ENCODE results near the gene SUCLA2. TPM values are rescaled to one million over a fixed set of nuclear protein-coding genes. Genes with fewer than 3 reads are reported as not detected.
A peak's percentile ranks its signal among the peaks of the same experiment; 100 is the strongest.

The SUCLA2 gene
- total and polyA plus RNA-seq, 2 donors (not counting 3 experiments of a cell fraction or from before 2014, with no cell fraction given): 13.6 to 37.0 TPM

GRCh38 chr13:48043789-48044503, 42.9 kb upstream of the SUCLA2 start:
- Histone ChIP-seq H3K4me1 (ENCODE audit: control insufficient read depth, extremely low read depth, insufficient read depth, low read length) (peaks cover 13% of the 10 kb centered on the region), H3K79me2 (ENCODE audit: control insufficient read depth, insufficient read depth, low read length) (peaks cover 1% of the 10 kb centered on the region), H3K9ac (replicated peaks; ENCODE audit: extremely low read depth, insufficient read depth, low read length) (no peak overlapping the region), H3K27me3 (ENCODE audit: control insufficient read depth in 2 of 2, insufficient read depth in 2 of 2, low read length in 2 of 2) (no peaks in the 10 kb centered on the region), H3K36me3 (ENCODE audit: control insufficient read depth in 2 of 2, extremely low read depth in 1 of 2, insufficient read depth in 2 of 2, low read length in 2 of 2) (peaks cover 2 to 3% of the 10 kb centered on the region in 2 experiments), H4K20me1 (replicated peaks; ENCODE audit: control insufficient read depth, extremely low read depth, insufficient read depth, low read length) (no peaks in the 10 kb centered on the region), H3K4me2 (ENCODE audit: insufficient read depth, low read length) (peak overlapping the region; percentile 62), H3K27ac (ENCODE audit: insufficient read depth, low read depth, low read length) (peak overlapping the region; percentile 21), H3K9me1 (replicated peaks; ENCODE audit: control insufficient read depth, extremely low read depth, insufficient read depth, low read length) (no peaks in the 10 kb centered on the region), H3K4me3 (replicated peaks in 1 of 3; ENCODE audit: insufficient read depth in 1 of 3, low read depth in 1 of 3, low read length in 3 of 3) (peak overlapping the region in 1 of 3 experiments; percentile 12), H3K9me3 (replicated peaks; ENCODE audit: control insufficient read depth, insufficient read depth, low read length) (no peaks in the 10 kb centered on the region), H2AFZ (ENCODE audit: low read depth, low read length) (no peak overlapping the region)
- POLR2A ChIA-PET: no interaction called here
- BruUV-seq (replicated peaks): no TSS peak
- CTCF ChIA-PET: interaction anchor here (0.6 kb wide), 1 partner anchor 536 kb away, joined by 3 read pairs; no protein-coding TSS in a partner anchor
- dilution Hi-C loops (cut with MboI; ENCODE audit: extremely low pct_ligation_motif_present, low sequenced_read_pairs): no loop called here
- DNase-seq (ENCODE audit: low read depth, low spot score) (peak; percentile 67), FAIRE-seq (peak; percentile 72)
- TF ChIP-seq POLR2A (IDR thresholded peaks at IDR 0.05; ENCODE audit: low read depth, low read length) (no peak), JUN (IDR thresholded peaks at IDR 0.05; ENCODE audit: borderline replicate concordance, insufficient read depth, insufficient read length, low read depth) (no peak), MAX (IDR thresholded peaks at IDR 0.05; ENCODE audit: insufficient read depth, insufficient read length) (no peak), FOS (IDR thresholded peaks at IDR 0.05; ENCODE audit: borderline replicate concordance, insufficient read depth, low read length) (peak; percentile 59), POLR2AphosphoS5 (IDR thresholded peaks at IDR 0.05; ENCODE audit: insufficient read depth, low read depth, low read length) (no peak)
- intact Hi-C loops (cut with micrococcal nuclease): no loop called here

- FAIRE-seq (no peak), DNase-seq (ENCODE audit: low read depth, low spot score) (no peak)
- H2AFZ ChIP-seq (ENCODE audit: low read depth, low read length): no peak overlapping the region
- peaks cover 4% of the 10 kb centered on the region for H3K79me2 ChIP-seq (ENCODE audit: control insufficient read depth, insufficient read depth, low read length)
- H3K4me2 ChIP-seq (ENCODE audit: insufficient read depth, low read length): no peak overlapping the region
- no peak overlapping the region for H3K27ac ChIP-seq (ENCODE audit: insufficient read depth, low read depth, low read length)
- CTCF ChIA-PET: no interaction called here
- H3K4me3 ChIP-seq (replicated peaks in 1 of 3; ENCODE audit: insufficient read depth in 1 of 3, low read depth in 1 of 3, low read length in 3 of 3): no peak overlapping the region
- dilution Hi-C loops (cut with MboI; ENCODE audit: extremely low pct_ligation_motif_present, low sequenced_read_pairs): no loop called here
- intact Hi-C loops (cut with micrococcal nuclease): no loop called here
- peaks cover 2 to 3% of the 10 kb centered on the region in 2 experiments for H3K36me3 ChIP-seq (ENCODE audit: control insufficient read depth in 2 of 2, extremely low read depth in 1 of 2, insufficient read depth in 2 of 2, low read length in 2 of 2)
- H3K9ac ChIP-seq (replicated peaks; ENCODE audit: extremely low read depth, insufficient read depth, low read length): no peak overlapping the region
- no peaks in the 10 kb centered on the region for H3K9me1 ChIP-seq (replicated peaks; ENCODE audit: control insufficient read depth, extremely low read depth, insufficient read depth, low read length)
- no TSS peak for BruUV-seq (replicated peaks)
- POLR2A ChIA-PET: no interaction called here
- H4K20me1 ChIP-seq (replicated peaks; ENCODE audit: control insufficient read depth, extremely low read depth, insufficient read depth, low read length): no peaks in the 10 kb centered on the region
- no peaks in the 10 kb centered on the region for H3K27me3 ChIP-seq (ENCODE audit: control insufficient read depth in 2 of 2, insufficient read depth in 2 of 2, low read length in 2 of 2)
- H3K4me1 ChIP-seq (ENCODE audit: control insufficient read depth, extremely low read depth, insufficient read depth, low read length): peaks cover 20% of the 10 kb centered on the region
- TF ChIP-seq EZH2 (IDR thresholded peaks at IDR 0.05; ENCODE audit: borderline replicate concordance, low read depth, low read length, severe bottlenecking) (no peak), CTCF (IDR thresholded peaks at IDR 0.05; ENCODE audit: extremely low read depth in 1 of 2, insufficient read depth in 1 of 2, low read depth in 1 of 2, low read length in 2 of 2) (no peak), JUN (IDR thresholded peaks at IDR 0.05; ENCODE audit: borderline replicate concordance, insufficient read depth, insufficient read length, low read depth) (no peak), POLR2A (IDR thresholded peaks at IDR 0.05; ENCODE audit: low read depth, low read length) (no peak), MAX (IDR thresholded peaks at IDR 0.05; ENCODE audit: insufficient read depth, insufficient read length) (no peak), POLR2AphosphoS5 (IDR thresholded peaks at IDR 0.05; ENCODE audit: insufficient read depth, low read depth, low read length) (no peak), MYC (IDR thresholded peaks at IDR 0.05; ENCODE audit: low read depth, low read length) (no peak), FOS (IDR thresholded peaks at IDR 0.05; ENCODE audit: borderline replicate concordance, insufficient read depth, low read length) (no peak), GATA2 (IDR thresholded peaks at IDR 0.05; ENCODE audit: insufficient read depth, insufficient read length, low read depth, low read length) (no peak)
- no peaks in the 10 kb centered on the region for H3K9me3 ChIP-seq (replicated peaks; ENCODE audit: control insufficient read depth, insufficient read depth, low read length)
These were observed 41.8 kb upstream of the SUCLA2 start for GRCh38 chr13:48042894-48043293.

All from endothelial cell of umbilical vein (primary cell).